Colonic mucosa (tissue), 4 donors: ENCODE data around the gene RPS19. TPM values are rescaled to one million over a fixed set of nuclear protein-coding genes. Genes with fewer than 3 reads are reported as not detected.

Experiments used
- DNase-seq: peaks from one replicate; pipeline ENCODE4 v3.0.0-alpha.2; 2020
- H3K27ac ChIP-seq: fragments of 200-600 bp; one replicate; pipeline ENCODE4 v1.8.0; 2021
- H3K27me3 ChIP-seq: fragments of 200-600 bp; one replicate; pipeline ENCODE4 v1.8.0; 2021
- H3K36me3 ChIP-seq: fragments of 200-600 bp; one replicate; pipeline ENCODE4 v1.8.0; 2021
- H3K4me1 ChIP-seq: fragments of 200-600 bp; one replicate; pipeline ENCODE4 v1.8.0; 2021; ENCODE audit warnings: mild to moderate bottlenecking
- H3K4me3 ChIP-seq: fragments of 200-600 bp; one replicate; pipeline ENCODE4 v1.8.0; 2021
- H3K9ac ChIP-seq, 2 donors: one replicate each; pipeline ENCODE4 v1.7.0; 2013; ENCODE audit warnings: control low read depth in 2 of 2, low read depth in 2 of 2, low read length in 2 of 2
- H3K9me3 ChIP-seq: fragments of 200-600 bp; one replicate; pipeline ENCODE4 v1.8.0; 2021
- CTCF ChIP-seq: fragments of 200-600 bp; IDR thresholded peaks from one replicate; pipeline ENCODE4 v1.8.0; 2022; ENCODE audit warnings: antibody characterized with exemption, mild to moderate bottlenecking
- intact Hi-C: fragments of 100-400 bp; cut with DNase I; formaldehyde crosslinking; loops from one replicate; pipeline ENCODE4 v1.14.1; 2022
- microRNA-seq: library from miRNA; unstranded; fragments of <30 nt; microRNA quantifications from one replicate; pipeline ENCODE4, GENCODE V29; 2019
- total RNA-seq, 2 donors: library from RNA; stranded (reverse); fragmentation: NEBNext Ultra II Directional in 1 of 2; extraction: Animal tissue kit (Norgen Biotek cat#: 25700) in 1 of 2; gene quantifications; one replicate each; pipeline ENCODE4 v1.2.1, GENCODE V29; 2021
- donor health status: healthy.
- donor health status: DM: no; HTN: no; CAD: no.
- donor health status: DM: no; HTN: no; CAD: no.

The RPS19 gene
- total RNA-seq, 2 donors from 2014 or later: 1,710 to 2,039 TPM

- Histone ChIP-seq H3K4me1 (no peaks in the 10 kb centered on the region), H3K9me3 (no peaks in the 10 kb centered on the region), H3K27me3 (peaks cover 10% of the 10 kb centered on the region), H3K27ac (no peak overlapping the region), H3K4me3 (no peak overlapping the region), H3K36me3 (no peaks in the 10 kb centered on the region), H3K9ac (no peak overlapping the region)
- intact Hi-C loops: no loop called here
- TF ChIP-seq CTCF: no peak
- DNase-seq: no peak
Observed at GRCh38 chr19:41920882-41921576, 61.0 kb downstream of the RPS19 start.

GRCh38 chr19:41921577-41922576 lies 61.8 kb downstream of the RPS19 start:
- DNase-seq: no peak
- intact Hi-C loops: no loop called here

More at GRCh38 chr19:41921577-41922576, 61.8 kb downstream of the RPS19 start:
- Histone ChIP-seq H3K27me3 (peaks cover 13% of the 10 kb centered on the region), H3K36me3 (no peaks in the 10 kb centered on the region), H3K4me1 (no peaks in the 10 kb centered on the region), H3K9ac (no peak overlapping the region), H3K4me3 (no peak overlapping the region), H3K27ac (no peak overlapping the region), H3K9me3 (no peaks in the 10 kb centered on the region)
- no peak for TF ChIP-seq CTCF

Small RNA genes within 50 kb of the gene (microRNA-seq; reads per million reads assigned to microRNA genes)
- not detected for gene MIR6797

Other genes with a start within 250 kb of the RPS19 start
- not detected for gene CEACAM4, start 233.2 kb upstream of the RPS19 start, total RNA-seq
- gene CEACAM7, start 172.0 kb upstream of the RPS19 start, total RNA-seq: 100 to 1,000 TPM; 329 to 919 TPM
- 1,000 to 10,000 TPM; 2,196 to 2,217 TPM for gene CEACAM5, start 151.6 kb upstream of the RPS19 start, total RNA-seq
- 100 to 1,000 TPM; 260 to 655 TPM for gene CEACAM6, start 104.7 kb upstream of the RPS19 start, total RNA-seq
- 1 to 10 TPM; 1.1 to 2.8 TPM for gene CEACAM3, start 63.7 kb upstream of the RPS19 start, total RNA-seq
- not detected for gene LYPD4, start 15.6 kb upstream of the RPS19 start, total RNA-seq
- not detected for gene DMRTC2, start 15.2 kb upstream of the RPS19 start, total RNA-seq
- 1 to 10 TPM; 3.5 to 3.8 TPM for gene CD79A, start 17.0 kb downstream of the RPS19 start, total RNA-seq
- 10 to 100 TPM; 64.1 to 98.7 TPM for gene ARHGEF1, start 22.9 kb downstream of the RPS19 start, total RNA-seq
- under 1 TPM; 0.42 to 0.47 TPM for gene ERFL, start 68.2 kb downstream of the RPS19 start, total RNA-seq
- gene RABAC1, start 99.1 kb downstream of the RPS19 start, total RNA-seq: 100 to 1,000 TPM; 172 to 197 TPM
- gene ATP1A3, start 134.0 kb downstream of the RPS19 start, total RNA-seq: 1 to 10 TPM in 1 of 2 donors, under 1 TPM in 1; 0.35 to 1.9 TPM
- gene GRIK5, start 210.0 kb downstream of the RPS19 start, total RNA-seq: 1 to 10 TPM in 1 of 2 donors, under 1 TPM in 1; 0.62 to 2.3 TPM
- 10 to 100 TPM; 14.7 to 15.9 TPM for gene ZNF574, start 215.9 kb downstream of the RPS19 start, total RNA-seq